A673 (cell line): Measurements from ENCODE around the gene CKS2. TPM values are rescaled to one million over a fixed set of nuclear protein-coding genes. Genes with fewer than 3 reads are reported as not detected.

Source experiments
- BruUV-seq: library from RNA; stranded (reverse); fragments of 400-500 nt; replicated peaks from 2 replicates; lab custom pipeline; 2021; lab: Mats Ljungman, UMichigan
- CTCF ChIA-PET: fragments of 300-600 bp; sonication (Branson Sonifier 250); formaldehyde crosslinking; loops from one replicate; lab custom pipeline; 2022; ENCODE audit warnings: antibody characterized with exemption; lab: Charles Lee
- POLR2A ChIA-PET: fragments of 300-600 bp; sonication (Branson Sonifier 250); formaldehyde crosslinking; loops from one replicate; lab custom pipeline; 2022; ENCODE audit warnings: antibody characterized with exemption; ENCODE audit not compliant: low non-redundant PET; lab: Charles Lee
- DNase-seq: peaks from one replicate; pipeline ENCODE4 v3.0.0-alpha.2; 2015; ENCODE audit warnings: low spot score
- H3K27ac ChIP-seq: fragments of 200-600 bp; sonication (generic); 2 replicates; pipeline ENCODE4 v1.5.1; 2016; ENCODE audit warnings: mixed run types, low read depth, mild to moderate bottlenecking, mixed read lengths, antibody characterized with exemption, low read length; ENCODE audit not compliant: poor library complexity, severe bottlenecking
- H3K27me3 ChIP-seq: fragments of 200-600 bp; sonication (generic); replicated peaks from 2 replicates; pipeline ENCODE4 v1.6.1; 2017; ENCODE audit warnings: mixed run types, low read depth, mild to moderate bottlenecking, mixed read lengths, antibody characterized with exemption, low read length; ENCODE audit not compliant: insufficient read depth, poor library complexity
- H3K36me3 ChIP-seq: fragments of 200-600 bp; sonication (generic); 2 replicates; pipeline ENCODE4 v1.6.1; 2016; ENCODE audit warnings: mixed run types, mild to moderate bottlenecking, mixed read lengths, antibody characterized with exemption, low read length; ENCODE audit not compliant: insufficient read depth, poor library complexity, severe bottlenecking
- H3K4me1 ChIP-seq: fragments of 200-600 bp; sonication (generic); 2 replicates; pipeline ENCODE4 v1.6.1; 2017; ENCODE audit warnings: mixed run types, mild to moderate bottlenecking, mixed read lengths, antibody characterized with exemption, low read length; ENCODE audit not compliant: insufficient read depth, poor library complexity, severe bottlenecking
- H3K4me3 ChIP-seq: fragments of 200-600 bp; sonication (generic); 2 replicates; pipeline ENCODE4 v1.5.1; 2016; ENCODE audit warnings: low read depth, mixed run types, mild to moderate bottlenecking, mixed read lengths, low read length; ENCODE audit not compliant: poor library complexity, severe bottlenecking
- H3K9me3 ChIP-seq: fragments of 200-600 bp; sonication (generic); 2 replicates; pipeline ENCODE4 v1.6.1; 2016; ENCODE audit warnings: mixed run types, low read depth, mild to moderate bottlenecking, mixed read lengths, antibody characterized with exemption, low read length; ENCODE audit not compliant: poor library complexity, severe bottlenecking
- EZH2 ChIP-seq: fragments of 200-600 bp; sonication (generic); IDR thresholded peaks from 2 replicates; pipeline ENCODE4 v1.6.1; 2017; ENCODE audit warnings: borderline replicate concordance, low read depth, mild to moderate bottlenecking, mixed read lengths, antibody characterized with exemption, low read length; ENCODE audit not compliant: poor library complexity, severe bottlenecking
- intact Hi-C: fragments of 100-400 bp; cut with micrococcal nuclease; formaldehyde crosslinking; loops from one replicate; pipeline ENCODE4 v1.10.0; 2022; ENCODE audit not compliant: unreplicated experiment
- total RNA-seq: library from RNA; stranded (reverse); gene quantifications from 2 replicates; pipeline ENCODE4 v1.2.3, GENCODE V29; 2021
- TF ChIP-seq, protein P1 (sequence below): fragments of 300-800, 200-600 bp; sonication (generic); conservative IDR thresholded peaks from 2 replicates; pipeline ENCODE4 v1.5.1; 2017; ENCODE audit warnings: low read depth, mild to moderate bottlenecking, antibody characterized with exemption, low read length, moderate library complexity, mixed read lengths

Gene CKS2
- total RNA-seq, 1 experiment from 2014 or later, result 344 TPM

DNA sequence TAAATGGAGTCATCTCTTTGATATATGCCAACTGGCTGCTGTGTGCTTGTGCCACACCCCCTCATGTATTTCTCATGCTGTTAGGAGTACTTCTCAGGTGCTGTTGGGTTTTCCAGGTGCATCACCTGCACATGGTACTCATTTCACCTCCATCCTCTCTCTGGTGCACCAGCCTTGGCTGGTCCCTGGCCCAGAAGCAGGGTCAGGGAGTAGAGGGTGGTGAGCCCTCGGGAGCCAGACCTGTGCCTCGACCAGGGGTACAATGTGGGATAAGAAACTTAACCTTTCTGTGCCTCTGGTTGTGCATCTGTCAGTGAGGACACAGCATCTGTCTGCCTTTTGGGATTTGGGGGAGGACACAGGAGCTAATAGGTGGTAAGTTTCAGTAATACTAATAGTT, 45.8 kb downstream of the CKS2 start:
- H3K4me3 ChIP-seq, result no peak overlapping the region
- intact Hi-C loops, result loop anchor here (10.0 kb wide), 1 partner anchor 188 kb away; no protein-coding TSS in a partner anchor
- H3K27ac ChIP-seq, result no peak overlapping the region
- no peak for DNase-seq
- no TSS peak for BruUV-seq
- H3K9me3 ChIP-seq, result no peaks in the 10 kb centered on the region
- H3K27me3 ChIP-seq, result no peaks in the 10 kb centered on the region
- CTCF ChIA-PET, result no interaction called here
- POLR2A ChIA-PET, result no interaction called here
- TF ChIP-seq, protein P1, sequence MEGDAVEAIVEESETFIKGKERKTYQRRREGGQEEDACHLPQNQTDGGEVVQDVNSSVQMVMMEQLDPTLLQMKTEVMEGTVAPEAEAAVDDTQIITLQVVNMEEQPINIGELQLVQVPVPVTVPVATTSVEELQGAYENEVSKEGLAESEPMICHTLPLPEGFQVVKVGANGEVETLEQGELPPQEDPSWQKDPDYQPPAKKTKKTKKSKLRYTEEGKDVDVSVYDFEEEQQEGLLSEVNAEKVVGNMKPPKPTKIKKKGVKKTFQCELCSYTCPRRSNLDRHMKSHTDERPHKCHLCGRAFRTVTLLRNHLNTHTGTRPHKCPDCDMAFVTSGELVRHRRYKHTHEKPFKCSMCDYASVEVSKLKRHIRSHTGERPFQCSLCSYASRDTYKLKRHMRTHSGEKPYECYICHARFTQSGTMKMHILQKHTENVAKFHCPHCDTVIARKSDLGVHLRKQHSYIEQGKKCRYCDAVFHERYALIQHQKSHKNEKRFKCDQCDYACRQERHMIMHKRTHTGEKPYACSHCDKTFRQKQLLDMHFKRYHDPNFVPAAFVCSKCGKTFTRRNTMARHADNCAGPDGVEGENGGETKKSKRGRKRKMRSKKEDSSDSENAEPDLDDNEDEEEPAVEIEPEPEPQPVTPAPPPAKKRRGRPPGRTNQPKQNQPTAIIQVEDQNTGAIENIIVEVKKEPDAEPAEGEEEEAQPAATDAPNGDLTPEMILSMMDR, result no peak
- TF ChIP-seq EZH2, result no peak
- H3K36me3 ChIP-seq, result peaks cover 72% of the 10 kb centered on the region
- no peaks in the 10 kb centered on the region for H3K4me1 ChIP-seq

DNA sequence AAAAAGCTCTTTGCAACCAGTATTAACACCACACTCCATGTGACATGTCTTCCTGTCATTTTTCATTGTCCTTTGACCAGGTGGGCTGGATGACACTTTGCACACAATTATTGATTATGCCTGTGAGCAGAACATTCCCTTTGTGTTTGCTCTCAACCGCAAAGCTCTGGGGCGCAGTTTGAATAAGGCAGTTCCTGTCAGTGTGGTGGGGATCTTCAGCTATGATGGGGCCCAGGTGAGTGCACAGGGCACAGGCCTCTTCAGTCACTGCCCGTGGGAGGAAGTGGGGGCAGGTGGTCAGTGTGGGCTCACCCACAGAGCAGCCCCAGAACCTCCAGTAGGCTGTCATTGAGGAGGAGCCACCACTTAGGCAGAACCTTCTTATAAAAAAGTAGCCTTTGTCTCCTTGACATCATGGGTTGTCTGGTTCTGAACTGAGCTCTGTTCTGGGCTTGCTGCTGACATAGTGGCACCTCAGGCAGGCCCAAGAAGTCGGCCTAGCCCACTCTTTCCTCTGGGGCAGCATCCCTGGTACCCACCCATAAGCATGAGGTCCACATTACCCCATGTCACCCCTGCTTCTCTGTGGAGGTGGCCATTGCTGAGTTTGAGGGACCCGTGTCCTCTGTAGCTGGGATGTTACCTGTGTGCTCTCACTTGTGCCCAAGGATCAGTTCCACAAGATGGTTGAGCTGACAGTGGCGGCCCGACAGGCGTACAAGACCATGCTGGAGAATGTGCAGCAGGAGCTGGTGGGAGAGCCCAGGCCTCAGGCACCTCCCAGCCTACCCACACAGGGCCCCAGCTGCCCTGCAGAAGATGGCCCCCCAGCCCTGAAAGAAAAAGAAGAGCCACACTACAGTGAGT, 46.6 kb downstream of the CKS2 start:
- no peaks in the 10 kb centered on the region for H3K4me1 ChIP-seq
- no peaks in the 10 kb centered on the region for H3K9me3 ChIP-seq
- peaks cover 70% of the 10 kb centered on the region for H3K36me3 ChIP-seq
- TF ChIP-seq, protein P1, result no peak
- TF ChIP-seq EZH2, result no peak
- no TSS peak for BruUV-seq
- no peak for DNase-seq
- ChIA-PET CTCF (no interaction called here), POLR2A (no interaction called here)
- no peak overlapping the region for H3K27ac ChIP-seq
- H3K27me3 ChIP-seq, result no peaks in the 10 kb centered on the region
- intact Hi-C loops, result loop anchor here (10.0 kb wide), 1 partner anchor 187 kb away; no protein-coding TSS in a partner anchor
- no peak overlapping the region for H3K4me3 ChIP-seq

DNA sequence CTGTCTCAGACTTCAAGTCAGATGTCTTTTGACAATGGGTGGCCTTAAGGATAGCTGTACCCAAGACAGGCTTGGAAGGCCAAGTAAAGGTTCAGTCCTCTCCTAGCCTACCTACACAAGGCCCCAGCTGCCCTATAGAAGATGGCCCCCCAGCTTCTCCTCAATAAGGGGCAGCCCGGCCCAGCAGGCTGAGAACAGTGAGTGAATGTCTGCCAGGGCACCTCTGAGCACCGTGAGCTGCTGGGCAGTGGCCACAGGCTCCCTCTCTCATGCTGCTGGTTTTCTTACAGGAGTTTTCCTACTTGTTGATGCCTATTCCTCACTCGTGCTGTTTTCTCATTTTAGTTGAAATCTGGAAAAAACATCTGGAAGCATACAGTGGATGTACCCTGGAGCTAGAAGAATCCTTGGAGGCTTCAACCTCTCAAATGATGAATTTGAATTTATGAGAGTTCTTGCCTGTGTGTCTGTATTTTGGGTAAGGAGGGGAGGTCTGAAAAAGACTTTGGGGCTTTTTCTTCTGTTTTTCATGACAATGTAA, 47.5 kb downstream of the CKS2 start:
- POLR2A ChIA-PET, result no interaction called here
- DNase-seq, result no peak
- Histone ChIP-seq H3K36me3 (peaks cover 68% of the 10 kb centered on the region), H3K4me1 (no peaks in the 10 kb centered on the region), H3K27ac (no peak overlapping the region), H3K27me3 (no peaks in the 10 kb centered on the region), H3K9me3 (no peaks in the 10 kb centered on the region), H3K4me3 (no peak overlapping the region)
- no peak for TF ChIP-seq EZH2
- TF ChIP-seq, protein P1, result no peak
- no TSS peak for BruUV-seq
- CTCF ChIA-PET, result no interaction called here
- intact Hi-C loops, result loop anchor here (10.0 kb wide), 1 partner anchor 186 kb away; no protein-coding TSS in a partner anchor
